ENCODE data around the gene SYNPO.

The SYNPO gene

GRCh38 chr5:150612405-150612804 lies 28.1 kb upstream of the SYNPO start:
- no peak for TF ChIP-seq CTCF (conservative IDR thresholded peaks at IDR 0.05; ENCODE audit: control insufficient read depth, insufficient read depth, low read depth, low read length)
- H3K4me3 ChIP-seq (ENCODE audit: control insufficient read depth, low read depth, low read length) = no peak overlapping the region
- no peak for DNase-seq (ENCODE audit: low read depth)

- TF ChIP-seq CTCF (conservative IDR thresholded peaks at IDR 0.05; ENCODE audit: control insufficient read depth, insufficient read depth, low read depth, low read length) = no peak
- no peak for DNase-seq (ENCODE audit: low read depth)
- no peak overlapping the region for H3K4me3 ChIP-seq (ENCODE audit: control insufficient read depth, low read depth, low read length)
Measured at GRCh38 chr5:150612905-150613670, 27.4 kb upstream of the SYNPO start.

GRCh38 chr5:150613991-150614660 lies 26.3 kb upstream of the SYNPO start:
- no peak for TF ChIP-seq CTCF (conservative IDR thresholded peaks at IDR 0.05; ENCODE audit: control insufficient read depth, insufficient read depth, low read depth, low read length)
- DNase-seq (ENCODE audit: low read depth) = no peak
- H3K4me3 ChIP-seq (ENCODE audit: control insufficient read depth, low read depth, low read length) = no peak overlapping the region

GRCh38 chr5:150614661-150615060 lies 25.8 kb upstream of the SYNPO start:
- no peak overlapping the region for H3K4me3 ChIP-seq (ENCODE audit: control insufficient read depth, low read depth, low read length)

GRCh38 chr5:150615141-150615699 lies 25.2 kb upstream of the SYNPO start:
- TF ChIP-seq CTCF (conservative IDR thresholded peaks at IDR 0.05; ENCODE audit: control insufficient read depth, insufficient read depth, low read depth, low read length) = no peak
- H3K4me3 ChIP-seq (ENCODE audit: control insufficient read depth, low read depth, low read length) = no peak overlapping the region
- peak; percentile 63 for DNase-seq (ENCODE audit: low read depth)

More at GRCh38 chr5:150614661-150615060, 25.8 kb upstream of the SYNPO start:
- no peak for TF ChIP-seq CTCF (conservative IDR thresholded peaks at IDR 0.05; ENCODE audit: control insufficient read depth, insufficient read depth, low read depth, low read length)
- DNase-seq (ENCODE audit: low read depth) = no peak

- no peak overlapping the region for H3K4me3 ChIP-seq (ENCODE audit: control insufficient read depth, low read depth, low read length)
- no peak for TF ChIP-seq CTCF (conservative IDR thresholded peaks at IDR 0.05; ENCODE audit: control insufficient read depth, insufficient read depth, low read depth, low read length)
- DNase-seq (ENCODE audit: low read depth) = no peak
Measured at GRCh38 chr5:150616024-150616470, 24.4 kb upstream of the SYNPO start.

Data from fibroblast of mammary gland (primary cell).